ENCODE results near the gene MEGF11.

Gene MEGF11

DNA sequence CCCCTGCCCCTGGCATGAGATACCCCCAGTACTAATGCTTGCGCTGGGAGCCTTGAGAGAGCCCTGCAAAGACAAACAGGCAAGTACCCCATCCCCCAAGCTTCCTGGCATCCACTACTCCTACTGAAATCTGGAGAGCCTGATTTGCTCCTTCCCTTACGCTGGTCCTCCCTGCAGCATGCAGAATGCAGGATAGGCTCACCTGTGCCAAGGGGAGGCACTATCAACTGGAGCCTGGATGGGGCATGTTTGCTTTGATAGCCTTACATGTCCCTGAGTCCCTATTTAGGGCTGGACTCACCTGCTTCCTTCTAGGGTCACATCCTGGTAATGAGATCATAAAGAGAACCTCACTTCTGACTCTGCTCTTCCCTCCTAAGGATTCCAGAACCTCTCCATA is 341.3 kb downstream of the MEGF11 start (continued):
- TF ChIP-seq ZNF350 (tag by site-specific recombination; IDR thresholded peaks at IDR 0.05), result no peak
- TF ChIP-seq, protein P1, sequence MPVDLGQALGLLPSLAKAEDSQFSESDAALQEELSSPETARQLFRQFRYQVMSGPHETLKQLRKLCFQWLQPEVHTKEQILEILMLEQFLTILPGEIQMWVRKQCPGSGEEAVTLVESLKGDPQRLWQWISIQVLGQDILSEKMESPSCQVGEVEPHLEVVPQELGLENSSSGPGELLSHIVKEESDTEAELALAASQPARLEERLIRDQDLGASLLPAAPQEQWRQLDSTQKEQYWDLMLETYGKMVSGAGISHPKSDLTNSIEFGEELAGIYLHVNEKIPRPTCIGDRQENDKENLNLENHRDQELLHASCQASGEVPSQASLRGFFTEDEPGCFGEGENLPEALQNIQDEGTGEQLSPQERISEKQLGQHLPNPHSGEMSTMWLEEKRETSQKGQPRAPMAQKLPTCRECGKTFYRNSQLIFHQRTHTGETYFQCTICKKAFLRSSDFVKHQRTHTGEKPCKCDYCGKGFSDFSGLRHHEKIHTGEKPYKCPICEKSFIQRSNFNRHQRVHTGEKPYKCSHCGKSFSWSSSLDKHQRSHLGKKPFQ (tag by site-specific recombination; IDR thresholded peaks at IDR 0.05), result no peak
- TF ChIP-seq ZNF677 (tag by site-specific recombination; IDR thresholded peaks at IDR 0.05), result no peak
- TF ChIP-seq ZNF654 (tag by site-specific recombination; IDR thresholded peaks at IDR 0.05; ENCODE audit: low read depth), result no peak
- TF ChIP-seq, protein P2, sequence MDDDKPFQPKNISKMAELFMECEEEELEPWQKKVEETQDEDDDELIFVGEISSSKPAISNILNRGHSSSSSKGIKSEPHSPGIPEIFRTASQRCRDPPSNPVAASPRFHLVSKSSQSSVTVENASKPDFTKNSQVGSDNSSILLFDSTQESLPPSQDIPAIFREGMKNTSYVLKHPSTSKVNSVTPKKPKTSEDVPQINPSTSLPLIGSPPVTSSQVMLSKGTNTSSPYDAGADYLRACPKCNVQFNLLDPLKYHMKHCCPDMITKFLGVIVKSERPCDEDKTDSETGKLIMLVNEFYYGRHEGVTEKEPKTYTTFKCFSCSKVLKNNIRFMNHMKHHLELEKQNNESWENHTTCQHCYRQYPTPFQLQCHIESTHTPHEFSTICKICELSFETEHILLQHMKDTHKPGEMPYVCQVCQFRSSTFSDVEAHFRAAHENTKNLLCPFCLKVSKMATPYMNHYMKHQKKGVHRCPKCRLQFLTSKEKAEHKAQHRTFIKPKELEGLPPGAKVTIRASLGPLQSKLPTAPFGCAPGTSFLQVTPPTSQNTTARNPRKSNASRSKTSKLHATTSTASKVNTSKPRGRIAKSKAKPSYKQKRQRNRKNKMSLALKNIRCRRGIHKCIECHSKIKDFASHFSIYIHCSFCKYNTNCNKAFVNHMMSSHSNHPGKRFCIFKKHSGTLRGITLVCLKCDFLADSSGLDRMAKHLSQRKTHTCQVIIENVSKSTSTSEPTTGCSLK (tag by site-specific recombination; IDR thresholded peaks at IDR 0.05), result no peak
- no peak for TF ChIP-seq ZNF433 (tag by site-specific recombination; IDR thresholded peaks at IDR 0.05; ENCODE audit: low read depth)
- no peak for TF ChIP-seq ZNF354C (tag by site-specific recombination; IDR thresholded peaks at IDR 0.05; ENCODE audit: borderline replicate concordance, low read depth)
- TF ChIP-seq ZBTB48 (tag by site-specific recombination; IDR thresholded peaks at IDR 0.05), result no peak

DNA sequence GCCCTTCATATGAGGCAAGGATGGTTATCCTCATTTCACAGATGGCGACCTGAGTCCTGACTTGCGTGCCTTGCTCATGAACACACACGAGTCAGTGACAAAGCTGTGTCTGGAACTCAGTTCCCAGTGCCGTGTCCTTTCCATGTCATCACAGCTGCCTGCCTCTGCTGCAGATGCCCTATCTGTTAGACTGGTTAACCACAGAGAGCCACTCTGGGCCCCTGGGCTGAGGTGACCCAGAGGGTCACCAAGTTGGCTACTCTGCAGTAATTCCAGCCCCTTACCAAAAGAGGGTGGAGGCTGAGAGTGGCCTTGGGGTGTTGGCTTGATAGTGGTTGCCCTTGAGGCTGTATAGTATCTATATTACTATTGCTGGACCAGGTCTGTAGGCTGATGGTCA is 343.2 kb downstream of the MEGF11 start:
- H3K9me3 ChIP-seq (ENCODE audit: control insufficient read depth, insufficient read depth, low read depth, low read length), result no peaks in the 10 kb centered on the region
- POLR2A ChIA-PET, result interaction anchor here (2.2 kb wide), 1 partner anchor 41 kb away, joined by 5 read pairs; the partner anchor contains the start of gene RAB11A
- CTCF ChIA-PET, result interaction anchor here (0.8 to 1.6 kb wide), 2 partner anchors 75 to 272 kb away, joined by 3 to 4 read pairs; no protein-coding TSS in a partner anchor
- peaks cover 0 to 69% of the 10 kb centered on the region in 2 experiments; a peak in 2 of 3 replicates for H3K36me3 ChIP-seq (ENCODE audit: control insufficient read depth in 2 of 2, insufficient read depth in 1 of 2, low read length in 2 of 2)
- TF ChIP-seq, protein P3, sequence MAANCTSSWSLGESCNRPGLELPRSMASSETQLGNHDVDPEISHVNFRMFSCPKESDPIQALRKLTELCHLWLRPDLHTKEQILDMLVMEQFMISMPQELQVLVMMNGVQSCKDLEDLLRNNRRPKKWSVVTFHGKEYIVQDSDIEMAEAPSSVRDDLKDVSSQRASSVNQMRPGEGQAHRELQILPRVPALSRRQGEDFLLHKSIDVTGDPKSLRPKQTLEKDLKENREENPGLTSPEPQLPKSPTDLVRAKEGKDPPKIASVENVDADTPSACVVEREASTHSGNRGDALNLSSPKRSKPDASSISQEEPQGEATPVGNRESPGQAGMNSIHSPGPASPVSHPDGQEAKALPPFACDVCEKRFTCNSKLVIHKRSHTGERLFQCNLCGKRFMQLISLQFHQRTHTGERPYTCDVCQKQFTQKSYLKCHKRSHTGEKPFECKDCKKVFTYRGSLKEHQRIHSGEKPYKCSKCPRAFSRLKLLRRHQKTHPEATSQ (tag by site-specific recombination; IDR thresholded peaks at IDR 0.05), result no peak
- TF ChIP-seq, protein P4, sequence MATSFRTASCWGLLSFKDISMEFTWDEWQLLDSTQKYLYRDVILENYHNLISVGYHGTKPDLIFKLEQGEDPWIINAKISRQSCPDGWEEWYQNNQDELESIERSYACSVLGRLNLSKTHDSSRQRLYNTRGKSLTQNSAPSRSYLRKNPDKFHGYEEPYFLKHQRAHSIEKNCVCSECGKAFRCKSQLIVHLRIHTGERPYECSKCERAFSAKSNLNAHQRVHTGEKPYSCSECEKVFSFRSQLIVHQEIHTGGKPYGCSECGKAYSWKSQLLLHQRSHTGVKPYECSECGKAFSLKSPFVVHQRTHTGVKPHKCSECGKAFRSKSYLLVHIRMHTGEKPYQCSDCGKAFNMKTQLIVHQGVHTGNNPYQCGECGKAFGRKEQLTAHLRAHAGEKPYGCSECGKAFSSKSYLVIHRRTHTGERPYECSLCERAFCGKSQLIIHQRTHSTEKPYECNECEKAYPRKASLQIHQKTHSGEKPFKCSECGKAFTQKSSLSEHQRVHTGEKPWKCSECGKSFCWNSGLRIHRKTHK (tag by site-specific recombination; IDR thresholded peaks at IDR 0.05), result no peak
- TF ChIP-seq ZFP37 (tag by site-specific recombination; IDR thresholded peaks at IDR 0.05), result no peak
- TF ChIP-seq, protein P5, sequence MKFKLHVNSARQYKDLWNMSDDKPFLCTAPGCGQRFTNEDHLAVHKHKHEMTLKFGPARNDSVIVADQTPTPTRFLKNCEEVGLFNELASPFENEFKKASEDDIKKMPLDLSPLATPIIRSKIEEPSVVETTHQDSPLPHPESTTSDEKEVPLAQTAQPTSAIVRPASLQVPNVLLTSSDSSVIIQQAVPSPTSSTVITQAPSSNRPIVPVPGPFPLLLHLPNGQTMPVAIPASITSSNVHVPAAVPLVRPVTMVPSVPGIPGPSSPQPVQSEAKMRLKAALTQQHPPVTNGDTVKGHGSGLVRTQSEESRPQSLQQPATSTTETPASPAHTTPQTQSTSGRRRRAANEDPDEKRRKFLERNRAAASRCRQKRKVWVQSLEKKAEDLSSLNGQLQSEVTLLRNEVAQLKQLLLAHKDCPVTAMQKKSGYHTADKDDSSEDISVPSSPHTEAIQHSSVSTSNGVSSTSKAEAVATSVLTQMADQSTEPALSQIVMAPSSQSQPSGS (tag by site-specific recombination; IDR thresholded peaks at IDR 0.05; ENCODE audit: low read depth), result no peak
- no peak for TF ChIP-seq ZNF169 (tag by site-specific recombination; IDR thresholded peaks at IDR 0.05)
- no peak for TF ChIP-seq ZNF626 (tag by site-specific recombination; IDR thresholded peaks at IDR 0.05)
- TF ChIP-seq SP2 (tag by site-specific recombination; IDR thresholded peaks at IDR 0.05), result no peak
- TF ChIP-seq, protein P6, sequence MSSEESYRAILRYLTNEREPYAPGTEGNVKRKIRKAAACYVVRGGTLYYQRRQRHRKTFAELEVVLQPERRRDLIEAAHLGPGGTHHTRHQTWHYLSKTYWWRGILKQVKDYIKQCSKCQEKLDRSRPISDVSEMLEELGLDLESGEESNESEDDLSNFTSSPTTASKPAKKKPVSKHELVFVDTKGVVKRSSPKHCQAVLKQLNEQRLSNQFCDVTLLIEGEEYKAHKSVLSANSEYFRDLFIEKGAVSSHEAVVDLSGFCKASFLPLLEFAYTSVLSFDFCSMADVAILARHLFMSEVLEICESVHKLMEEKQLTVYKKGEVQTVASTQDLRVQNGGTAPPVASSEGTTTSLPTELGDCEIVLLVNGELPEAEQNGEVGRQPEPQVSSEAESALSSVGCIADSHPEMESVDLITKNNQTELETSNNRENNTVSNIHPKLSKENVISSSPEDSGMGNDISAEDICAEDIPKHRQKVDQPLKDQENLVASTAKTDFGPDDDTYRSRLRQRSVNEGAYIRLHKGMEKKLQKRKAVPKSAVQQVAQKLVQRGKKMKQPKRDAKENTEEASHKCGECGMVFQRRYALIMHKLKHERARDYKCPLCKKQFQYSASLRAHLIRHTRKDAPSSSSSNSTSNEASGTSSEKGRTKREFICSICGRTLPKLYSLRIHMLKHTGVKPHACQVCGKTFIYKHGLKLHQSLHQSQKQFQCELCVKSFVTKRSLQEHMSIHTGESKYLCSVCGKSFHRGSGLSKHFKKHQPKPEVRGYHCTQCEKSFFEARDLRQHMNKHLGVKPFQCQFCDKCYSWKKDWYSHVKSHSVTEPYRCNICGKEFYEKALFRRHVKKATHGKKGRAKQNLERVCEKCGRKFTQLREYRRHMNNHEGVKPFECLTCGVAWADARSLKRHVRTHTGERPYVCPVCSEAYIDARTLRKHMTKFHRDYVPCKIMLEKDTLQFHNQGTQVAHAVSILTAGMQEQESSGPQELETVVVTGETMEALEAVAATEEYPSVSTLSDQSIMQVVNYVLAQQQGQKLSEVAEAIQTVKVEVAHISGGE (tag by site-specific recombination; conservative IDR thresholded peaks at IDR 0.05; ENCODE audit: low read depth), result no peak
- TF ChIP-seq SP3 (tag by site-specific recombination; IDR thresholded peaks at IDR 0.05), result no peak
- H3K27ac ChIP-seq (ENCODE audit: extremely low read depth, low read depth, low read length), result no peak overlapping the region
- no peak overlapping the region for H3K4me3 ChIP-seq (ENCODE audit: low read depth, low read length)
- H3K4me1 ChIP-seq (ENCODE audit: control insufficient read depth, insufficient read depth, low read length), result no peaks in the 10 kb centered on the region
